ENCODE data around the gene NOP53.
"Not testable (repeated sequence)": the region's sequence is repeated elsewhere in the genome, so short reads cannot be mapped to it uniquely, and the experiment has no call there.

Gene NOP53

DNA sequence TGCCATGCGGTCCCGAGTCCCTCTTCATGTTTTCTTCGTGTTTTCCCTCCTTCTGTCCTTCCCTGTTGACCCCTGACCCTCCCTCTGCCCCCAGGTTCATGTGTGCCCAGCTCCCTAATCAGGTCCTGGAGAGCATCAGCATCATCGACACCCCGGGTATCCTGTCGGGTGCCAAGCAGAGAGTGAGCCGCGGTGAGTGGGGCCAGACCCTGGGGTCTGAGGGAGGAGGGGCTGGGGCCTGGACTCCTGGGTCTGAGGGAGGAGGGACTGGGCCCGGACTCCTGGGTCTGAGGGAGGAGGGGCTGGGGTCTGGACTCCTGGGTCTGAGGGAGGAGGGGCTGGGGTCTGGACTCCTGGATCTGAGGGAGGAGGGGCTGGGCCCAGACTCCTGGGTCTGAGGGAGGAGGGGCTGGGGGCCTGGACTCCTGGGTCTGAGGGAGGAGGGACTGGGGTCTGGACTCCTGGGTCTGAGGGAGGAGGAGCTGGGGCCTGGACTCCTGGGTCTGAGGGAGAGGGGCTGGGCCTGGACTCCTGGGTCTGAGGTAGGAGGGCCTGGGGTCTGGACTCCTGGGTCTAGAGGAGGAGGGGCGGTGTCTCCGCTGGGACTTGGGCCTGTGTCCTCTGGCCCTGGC, 26.8 kb upstream of the NOP53 start:
- DNase-seq (ENCODE audit: low spot score), result not testable (repeated sequence)

- DNase-seq (ENCODE audit: low spot score), result no peak
Measured at GRCh38 chr19:47719047-47719859, 26.1 kb upstream of the NOP53 start.

DNA sequence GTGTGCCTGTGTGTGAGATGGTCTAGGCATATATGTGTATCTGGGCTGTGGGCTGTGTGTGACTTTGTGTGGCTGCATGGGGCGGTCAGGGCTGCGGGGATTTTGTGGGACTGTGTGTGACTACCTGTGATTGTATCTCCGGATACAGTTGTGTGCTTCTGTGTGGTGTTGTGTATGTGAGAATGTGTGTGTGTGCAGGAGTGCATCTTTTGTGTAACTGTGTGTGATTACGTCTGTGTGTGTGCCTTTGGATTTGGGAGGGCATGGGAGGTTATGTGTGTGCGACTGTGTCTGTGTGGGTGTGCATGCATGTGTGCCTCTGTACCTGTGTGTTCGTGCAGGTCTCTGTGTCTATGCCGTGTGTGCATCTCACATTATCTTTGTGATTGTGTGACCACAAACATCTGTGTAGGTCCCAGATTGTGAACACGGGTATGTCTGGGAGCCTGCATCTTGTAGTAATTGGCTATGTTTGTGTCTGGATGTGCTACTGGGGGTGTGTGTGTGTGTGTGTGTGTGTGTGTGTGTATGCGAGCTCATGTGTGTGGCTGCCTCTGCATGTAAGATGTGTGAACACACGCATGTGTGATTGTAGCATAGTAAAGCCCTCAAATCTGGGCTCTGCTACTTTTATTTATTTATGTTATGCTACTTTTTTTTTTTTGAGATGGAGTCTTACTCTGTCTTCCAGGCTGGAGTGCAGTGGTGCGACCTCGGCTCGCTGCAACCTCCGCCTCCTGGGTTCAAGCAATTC, 24.5 kb upstream of the NOP53 start:
- DNase-seq (ENCODE audit: low spot score), result no peak

DNA sequence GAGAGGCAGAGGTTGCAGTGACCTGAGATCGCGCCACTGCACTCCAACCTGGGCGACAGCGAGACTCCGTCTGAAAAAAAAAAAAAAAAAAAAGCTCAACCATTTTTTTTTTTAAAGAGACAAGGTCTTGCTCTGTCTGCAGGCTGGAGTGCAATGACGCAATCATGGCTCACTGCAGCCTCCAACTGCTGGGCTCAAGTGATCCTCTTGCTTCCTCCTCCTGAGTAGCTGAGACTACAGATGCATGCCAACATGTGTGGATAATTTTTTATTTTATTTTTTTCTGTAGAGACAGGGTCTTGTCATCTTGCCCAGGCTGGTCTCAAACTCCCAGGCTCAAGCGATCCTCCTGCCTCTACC, 21.8 kb upstream of the NOP53 start:
- no peak for DNase-seq (ENCODE audit: low spot score)

DNA sequence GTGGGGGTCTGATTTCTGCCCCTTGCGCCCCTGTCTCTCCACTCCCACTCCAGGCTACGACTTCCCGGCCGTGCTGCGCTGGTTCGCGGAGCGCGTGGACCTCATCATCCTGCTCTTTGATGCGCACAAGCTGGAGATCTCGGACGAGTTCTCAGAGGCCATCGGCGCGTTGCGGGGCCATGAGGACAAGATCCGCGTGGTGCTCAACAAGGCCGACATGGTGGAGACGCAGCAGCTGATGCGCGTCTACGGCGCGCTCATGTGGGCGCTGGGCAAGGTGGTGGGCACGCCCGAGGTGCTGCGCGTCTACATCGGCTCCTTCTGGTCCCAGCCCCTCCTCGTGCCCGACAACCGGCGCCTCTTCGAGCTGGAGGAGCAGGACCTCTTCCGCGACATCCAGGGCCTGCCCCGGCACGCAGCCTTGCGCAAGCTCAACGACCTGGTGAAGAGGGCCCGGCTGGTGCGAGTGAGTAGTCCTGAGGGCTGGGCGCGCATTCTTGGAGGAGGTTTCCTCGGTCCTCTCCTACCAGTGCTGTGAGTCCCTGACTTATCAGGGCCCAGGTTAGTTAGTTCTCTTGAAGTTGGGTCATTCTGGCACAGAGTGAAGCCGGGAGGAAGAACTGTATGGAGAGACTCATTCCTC, 19.5 kb upstream of the NOP53 start:
- DNase-seq (ENCODE audit: low spot score), result no peak

DNA sequence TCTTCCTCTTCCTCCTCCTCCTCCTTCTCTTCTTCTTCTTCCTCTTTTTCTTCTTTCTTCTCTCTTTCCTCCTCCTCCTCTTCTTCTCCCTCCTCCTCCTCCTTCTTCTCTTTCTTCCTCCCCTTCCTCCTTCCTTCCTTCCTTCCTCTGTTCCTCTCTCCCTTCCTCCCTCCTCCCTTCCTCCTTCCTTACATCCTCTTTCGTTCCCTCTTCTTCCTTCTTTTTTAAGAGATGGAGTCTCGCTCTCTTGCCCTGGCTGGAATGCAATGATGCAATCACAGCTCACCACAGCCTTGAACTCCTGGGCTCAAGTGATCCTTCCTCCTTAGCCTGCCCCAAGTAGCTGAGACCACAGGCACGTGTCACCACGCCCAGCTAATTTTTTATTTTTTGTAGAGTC, 18.9 kb upstream of the NOP53 start:
- DNase-seq (ENCODE audit: low spot score), result no peak

DNA sequence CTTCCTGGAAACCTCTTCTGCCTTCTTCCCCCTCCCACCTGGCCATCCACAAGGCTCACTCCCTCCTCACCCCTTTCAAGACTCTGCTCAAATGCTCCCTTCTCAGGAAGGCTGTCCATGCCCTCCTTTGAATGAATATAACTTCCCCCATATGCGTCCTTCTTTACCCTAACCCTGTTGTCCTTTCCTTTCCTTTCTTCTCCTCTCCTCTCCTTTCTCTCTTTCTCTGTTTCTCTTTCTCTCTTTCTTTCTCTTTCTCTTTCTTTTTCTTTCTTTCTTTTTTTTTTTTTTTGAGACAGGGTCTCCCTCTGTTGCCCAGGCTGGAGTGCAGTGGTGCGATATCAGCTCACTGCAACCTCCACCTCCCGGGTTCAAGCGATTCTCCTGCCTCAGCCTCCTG, 17.1 kb upstream of the NOP53 start:
- DNase-seq (ENCODE audit: low spot score), result not testable (repeated sequence)

DNA sequence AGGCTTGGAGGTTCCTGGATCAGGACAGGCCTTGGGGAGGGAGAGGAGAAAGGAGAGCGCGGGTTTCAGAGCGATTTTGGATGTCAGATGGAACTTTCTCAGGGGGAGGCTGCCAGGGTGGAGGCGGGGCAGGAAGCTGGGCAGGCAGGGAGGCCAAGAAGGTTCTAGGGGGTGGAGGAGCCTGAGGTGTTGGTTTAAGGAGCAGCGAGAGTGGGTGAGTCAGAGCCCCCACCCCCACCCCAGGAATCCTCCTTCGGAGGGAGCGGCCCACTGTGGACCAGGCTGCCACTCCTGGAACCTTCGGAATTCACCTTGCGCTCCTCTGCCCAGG, 15.9 kb upstream of the NOP53 start:
- DNase-seq (ENCODE audit: low spot score), result peak; percentile 56

DNA sequence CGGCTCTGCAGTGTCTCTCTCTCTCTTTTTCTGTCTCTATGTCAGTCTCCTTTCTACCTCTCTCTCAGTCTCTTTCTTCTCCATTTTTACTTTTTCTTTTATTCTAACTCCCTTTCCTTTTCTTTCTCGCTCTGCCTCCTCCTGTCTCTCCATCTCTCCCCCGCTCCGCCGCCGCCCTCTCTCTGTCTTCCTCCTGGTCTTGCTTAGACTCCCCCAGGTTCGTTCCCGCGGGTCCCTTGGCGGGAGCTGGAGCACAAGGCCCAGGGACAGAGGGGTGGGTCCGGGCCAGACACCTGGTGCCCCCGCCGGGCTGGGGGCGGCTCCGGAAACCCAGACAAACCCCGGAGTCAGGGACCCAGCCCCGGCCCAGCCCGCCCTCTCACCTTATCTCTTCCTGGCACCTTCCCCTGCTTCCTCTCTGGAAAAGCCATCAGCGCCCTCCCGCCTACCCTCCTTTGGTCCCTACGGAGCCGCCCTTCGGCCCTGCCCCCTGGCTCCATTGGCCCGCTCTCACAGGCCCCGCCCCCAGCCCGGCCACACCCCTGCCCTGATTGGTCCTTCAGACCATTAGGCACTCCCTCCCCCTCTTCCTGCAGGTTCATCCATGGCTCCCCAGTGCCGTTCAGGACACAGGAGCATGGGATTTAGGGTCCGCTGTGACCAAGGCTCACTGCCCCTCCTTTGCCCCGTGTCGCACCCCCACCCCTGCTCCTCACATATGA, 15.4 kb upstream of the NOP53 start:
- DNase-seq (ENCODE audit: low spot score), result peak; percentile 92

- no peak for DNase-seq (ENCODE audit: low spot score)
Measured at GRCh38 chr19:47730521-47730889, 14.8 kb upstream of the NOP53 start.

GRCh38 chr19:47730910-47731309, 14.4 kb upstream of the NOP53 start:
- DNase-seq (ENCODE audit: low spot score), result no peak

GRCh38 chr19:47735131-47735530, 10.2 kb upstream of the NOP53 start:
- DNase-seq (ENCODE audit: low spot score), result peak; percentile 49

- no peak for DNase-seq (ENCODE audit: low spot score)
Measured at GRCh38 chr19:47740866-47741519, 4.4 kb upstream of the NOP53 start.

- no peak for DNase-seq (ENCODE audit: low spot score)
Measured at GRCh38 chr19:47741544-47742140, 3.7 kb upstream of the NOP53 start.

DNA sequence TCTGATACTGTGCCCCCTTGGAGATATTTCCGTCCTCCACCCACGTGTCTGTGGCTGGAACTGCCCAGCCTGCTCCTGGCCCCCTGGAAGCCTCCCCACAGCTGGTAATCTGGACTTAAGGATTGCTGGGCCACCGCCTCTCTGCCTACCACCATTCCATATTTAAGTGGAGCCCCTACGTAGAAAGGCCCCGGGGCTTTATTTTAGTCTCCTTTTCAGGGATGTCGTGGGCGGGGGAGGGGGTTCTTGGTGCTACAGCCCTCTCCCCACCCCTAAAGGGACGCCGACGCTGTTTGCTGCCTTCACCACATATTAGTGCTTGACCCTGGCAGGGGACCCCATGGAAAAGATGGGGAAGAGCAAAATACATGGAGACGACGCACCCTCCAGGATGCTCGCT, 2.7 kb upstream of the NOP53 start:
- DNase-seq (ENCODE audit: low spot score), result no peak

DNA sequence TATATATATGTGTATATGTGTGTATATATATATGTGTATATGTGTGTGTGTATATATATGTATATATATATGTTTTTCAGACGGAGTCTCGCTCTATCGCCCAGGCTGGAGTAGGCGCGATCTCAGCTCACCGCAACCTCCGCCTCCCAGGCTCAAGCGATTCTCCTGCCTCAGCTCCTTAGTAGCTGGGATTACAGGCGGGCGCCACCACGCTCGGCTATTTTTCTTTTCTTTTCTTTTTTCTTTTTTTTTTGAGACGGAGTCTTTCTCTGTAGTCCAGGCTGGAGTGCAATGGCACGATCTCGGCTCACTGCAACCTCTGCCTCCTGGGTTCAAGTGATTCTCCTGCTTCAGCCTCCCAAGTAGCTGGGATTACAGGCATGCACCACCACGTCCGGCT, 783 bp downstream of the NOP53 start:
- DNase-seq (ENCODE audit: low spot score), result not testable (repeated sequence)

DNA sequence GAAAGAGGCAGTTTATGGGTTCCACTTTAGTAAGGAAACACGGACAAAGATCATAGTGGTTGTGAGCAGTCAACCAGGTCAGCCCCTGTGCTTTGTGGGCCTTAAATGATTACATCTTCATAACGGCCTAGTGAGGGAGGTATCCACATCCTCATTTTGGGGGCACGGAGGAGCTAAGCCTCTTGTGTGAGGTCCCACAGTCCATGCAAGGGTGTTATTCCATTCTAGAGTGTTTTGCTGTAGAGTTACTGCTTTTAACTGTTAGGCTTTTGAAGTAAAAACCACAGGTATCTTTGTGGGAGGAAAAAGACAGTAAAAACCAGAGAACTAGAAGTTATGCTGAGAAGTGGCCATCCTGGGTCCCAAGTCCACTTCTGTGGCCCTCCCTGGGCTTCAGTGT, 4.0 kb downstream of the NOP53 start:
- no peak for DNase-seq (ENCODE audit: low spot score)

DNA sequence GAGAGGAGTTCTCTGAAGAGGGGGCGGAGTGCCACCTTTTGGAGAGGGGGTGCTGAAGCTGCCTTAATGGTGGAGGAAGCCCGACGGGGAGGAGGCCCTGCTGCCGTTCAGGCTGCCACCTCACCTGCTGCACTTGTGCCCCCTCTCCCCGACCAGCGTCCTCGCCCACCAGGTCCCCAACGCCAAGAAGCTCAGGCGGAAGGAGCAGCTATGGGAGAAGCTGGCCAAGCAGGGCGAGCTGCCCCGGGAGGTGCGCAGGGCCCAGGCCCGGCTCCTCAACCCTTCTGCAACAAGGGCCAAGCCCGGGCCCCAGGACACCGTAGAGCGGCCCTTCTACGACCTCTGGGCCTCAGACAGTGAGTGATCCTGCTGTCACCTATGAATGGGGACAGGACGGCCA, 5.4 kb downstream of the NOP53 start:
- DNase-seq (ENCODE audit: low spot score), result no peak

- no peak for DNase-seq (ENCODE audit: low spot score)
Measured at GRCh38 chr19:47752440-47753211, 7.3 kb downstream of the NOP53 start.

Data from iPS-NIHi11 (cell line).